ENCODE measurements around the gene KRT80. TPM values are rescaled to one million over a fixed set of nuclear protein-coding genes. Genes with fewer than 3 reads are reported as not detected.

Gene KRT80
- total and polyA plus RNA-seq, 2 donors from 2014 or later: 1.0 to 12.3 TPM

- Histone ChIP-seq H3K9ac (ENCODE audit: low read length in 3 of 3) (no peak overlapping the region), H3K4me3 (ENCODE audit: low read length in 3 of 3) (no peak overlapping the region), H3K9me3 (ENCODE audit: control insufficient read depth in 2 of 3, insufficient read depth in 1 of 3, low read length in 3 of 3) (no peaks in the 10 kb centered on the region), H3K36me3 (ENCODE audit: control insufficient read depth in 2 of 3, insufficient read depth in 3 of 3, low read length in 3 of 3) (no peaks in the 10 kb centered on the region), H3K27me3 (ENCODE audit: control insufficient read depth, insufficient read depth, low read length) (no peaks in the 10 kb centered on the region), H3K4me1 (ENCODE audit: control insufficient read depth in 2 of 3, insufficient read depth in 2 of 3, low read depth in 1 of 3, low read length in 3 of 3) (peaks cover 0 to 26% (median 2%) of the 10 kb centered on the region in 3 donors), H3K27ac (ENCODE audit: low read depth in 2 of 2, low read length in 2 of 2) (peak overlapping the region in 1 of 2 donors; percentile 32)
- no peak for TF ChIP-seq CTCF (IDR thresholded peaks at IDR 0.05; ENCODE audit: borderline replicate concordance, extremely low read depth, insufficient read depth)
- intact Hi-C loops (cut with DNase I): no loop called here
- DNase-seq: peak in 1 of 5 donors; percentile 49
- no peak for FAIRE-seq
These were observed 5.8 kb upstream of the KRT80 start for GRCh38 chr12:52197371-52198231.

GRCh38 chr12:52195065-52195730 is 3.4 kb upstream of the KRT80 start:
- no peak overlapping the region for H3K9ac ChIP-seq (ENCODE audit: low read length in 3 of 3)
- H3K36me3 ChIP-seq (ENCODE audit: control insufficient read depth in 2 of 3, insufficient read depth in 3 of 3, low read length in 3 of 3): no peaks in the 10 kb centered on the region
- H3K4me1 ChIP-seq (ENCODE audit: control insufficient read depth in 2 of 3, insufficient read depth in 2 of 3, low read depth in 1 of 3, low read length in 3 of 3): peaks cover 0 to 24% (median 6%) of the 10 kb centered on the region in 3 donors
- H3K27ac ChIP-seq (ENCODE audit: low read depth in 2 of 2, low read length in 2 of 2): no peak overlapping the region
- DNase-seq (peak in 4 of 5 donors; percentile 75 to 90 (median 80)), FAIRE-seq (no peak)
- intact Hi-C loops (cut with DNase I): no loop called here
- no peaks in the 10 kb centered on the region for H3K9me3 ChIP-seq (ENCODE audit: control insufficient read depth in 2 of 3, insufficient read depth in 1 of 3, low read length in 3 of 3)
- TF ChIP-seq CTCF (IDR thresholded peaks at IDR 0.05; ENCODE audit: borderline replicate concordance, extremely low read depth, insufficient read depth): no peak
- H3K27me3 ChIP-seq (ENCODE audit: control insufficient read depth, insufficient read depth, low read length): no peaks in the 10 kb centered on the region
- H3K4me3 ChIP-seq (ENCODE audit: low read length in 3 of 3): no peak overlapping the region

GRCh38 chr12:52193991-52194390 is 2.2 kb upstream of the KRT80 start:
- intact Hi-C loops (cut with DNase I): no loop called here
- Histone ChIP-seq H3K36me3 (ENCODE audit: control insufficient read depth in 2 of 3, insufficient read depth in 3 of 3, low read length in 3 of 3) (no peaks in the 10 kb centered on the region), H3K27me3 (ENCODE audit: control insufficient read depth, insufficient read depth, low read length) (no peaks in the 10 kb centered on the region), H3K4me1 (ENCODE audit: control insufficient read depth in 2 of 3, insufficient read depth in 2 of 3, low read depth in 1 of 3, low read length in 3 of 3) (peaks cover 3 to 24% (median 6%) of the 10 kb centered on the region in 3 donors), H3K4me3 (ENCODE audit: low read length in 3 of 3) (no peak overlapping the region), H3K27ac (ENCODE audit: low read depth in 2 of 2, low read length in 2 of 2) (peak overlapping the region; percentile 0 to 47), H3K9ac (ENCODE audit: low read length in 3 of 3) (no peak overlapping the region), H3K9me3 (ENCODE audit: control insufficient read depth in 2 of 3, insufficient read depth in 1 of 3, low read length in 3 of 3) (no peaks in the 10 kb centered on the region)
- FAIRE-seq: no peak
- no peak for TF ChIP-seq CTCF (IDR thresholded peaks at IDR 0.05; ENCODE audit: borderline replicate concordance, extremely low read depth, insufficient read depth)
- peak in 2 of 5 donors; percentile 58 to 67 for DNase-seq
